IMR-90 (cell line): Measurements from ENCODE around the gene ERMN. TPM values are rescaled to one million over a fixed set of nuclear protein-coding genes. Genes with fewer than 3 reads are reported as not detected.

Source experiments
- ATAC-seq: fragments of 200-7000 bp; cut with Tn5 transposase; 2 replicates; pipeline ENCODE4 v1.9.1; 2020; ENCODE audit warnings: low read depth, mild to moderate bottlenecking, moderate library complexity
- BruUV-seq: library from RNA; stranded (reverse); fragments of 400-500 nt; replicated peaks from 2 replicates; lab custom pipeline; 2021; lab: Mats Ljungman, UMichigan
- CTCF ChIA-PET: fragments of 300-600 bp; formaldehyde crosslinking; extraction: SDS; loops from one replicate; lab custom pipeline; 2021; ENCODE audit warnings: antibody characterized with exemption; lab: Yijun Ruan, JAX
- POLR2A ChIA-PET: fragments of 300-600 bp; sonication (Branson Sonifier 250); formaldehyde crosslinking; loops from one replicate; lab custom pipeline; 2022; ENCODE audit warnings: antibody characterized with exemption; ENCODE audit not compliant: unreplicated experiment; lab: Charles Lee
- DNase-seq: peaks from one replicate; pipeline ENCODE4 v3.0.0; 2013
- H2AFZ ChIP-seq: replicated peaks from 2 replicates; pipeline ENCODE3; 2013; ENCODE audit warnings: low read length, mild to moderate bottlenecking; ENCODE audit not compliant: poor library complexity
- H2AK5ac ChIP-seq: 2 replicates; pipeline ENCODE4 v1.6.1; 2013; ENCODE audit warnings: low read depth, low read length, inconsistent platforms
- H2AK9ac ChIP-seq: replicated peaks from 2 replicates; pipeline ENCODE3; 2013; ENCODE audit warnings: mild to moderate bottlenecking, low read depth, low read length, moderate library complexity; ENCODE audit not compliant: poor library complexity
- H2BK120ac ChIP-seq: 2 replicates; pipeline ENCODE4 v1.6.1; 2013; ENCODE audit warnings: low read depth, low read length, inconsistent platforms
- H2BK15ac ChIP-seq: 3 replicates; pipeline ENCODE4 v1.6.1; 2013; ENCODE audit warnings: low read depth, low read length, inconsistent platforms
- H2BK20ac ChIP-seq: 2 replicates; pipeline ENCODE4 v1.6.1; 2013; ENCODE audit warnings: low read depth, mild to moderate bottlenecking, inconsistent platforms, low read length, moderate library complexity
- H2BK5ac ChIP-seq: 2 replicates; pipeline ENCODE4 v1.6.1; 2013; ENCODE audit warnings: mild to moderate bottlenecking, low read depth, low read length, inconsistent platforms; ENCODE audit not compliant: poor library complexity, severe bottlenecking
- H3K14ac ChIP-seq: replicated peaks from 2 replicates; pipeline ENCODE4 v1.6.1; 2013; ENCODE audit warnings: low read depth, low read length, inconsistent platforms
- H3K18ac ChIP-seq: 2 replicates; pipeline ENCODE4 v1.6.1; 2013; ENCODE audit warnings: low read depth, low read length, control low read depth
- H3K23ac ChIP-seq: 2 replicates; pipeline ENCODE4 v1.6.1; 2013; ENCODE audit warnings: low read depth, low read length, inconsistent platforms
- H3K27ac ChIP-seq: 2 replicates; pipeline ENCODE4 v1.5.1; 2013; ENCODE audit warnings: mild to moderate bottlenecking, control low read depth, low read length; ENCODE audit not compliant: insufficient read depth
- H3K27me3 ChIP-seq: 2 replicates; pipeline ENCODE4 v1.6.1; 2013; ENCODE audit warnings: low read length; ENCODE audit not compliant: control insufficient read depth, insufficient read depth
- H3K36me3 ChIP-seq: 2 replicates; pipeline ENCODE4 v1.6.1; 2013; ENCODE audit warnings: low read length, mixed read lengths; ENCODE audit not compliant: control insufficient read depth, insufficient read depth
- H3K4ac ChIP-seq: 2 replicates; pipeline ENCODE4 v1.6.1; 2013; ENCODE audit warnings: low read depth, low read length, inconsistent platforms
- H3K4me1 ChIP-seq: 2 replicates; pipeline ENCODE4 v1.6.1; 2013; ENCODE audit warnings: low read length, mixed read lengths; ENCODE audit not compliant: control insufficient read depth, insufficient read depth
- H3K4me2 ChIP-seq: 2 replicates; pipeline ENCODE4 v1.6.1; 2013; ENCODE audit warnings: low read depth, mild to moderate bottlenecking, control low read depth, low read length, moderate library complexity
- H3K4me3 ChIP-seq: 2 replicates; pipeline ENCODE4 v1.5.1; 2013; ENCODE audit warnings: low read depth, mild to moderate bottlenecking, control low read depth, low read length, moderate library complexity; ENCODE audit not compliant: insufficient read depth
- H3K56ac ChIP-seq: 2 replicates; pipeline ENCODE4 v1.6.1; 2013; ENCODE audit warnings: low read length, inconsistent platforms; ENCODE audit not compliant: insufficient read depth; ENCODE audit errors: extremely low read depth
- H3K79me1 ChIP-seq, 2 experiments: 2 replicates each; pipeline ENCODE4 v1.6.1; 2013; ENCODE audit warnings: low read length in 2 of 2, inconsistent platforms in 1 of 2, low read depth in 1 of 2
- H3K9ac ChIP-seq: 2 replicates; pipeline ENCODE4 v1.6.1; 2013; ENCODE audit warnings: low read depth, low read length, control low read depth
- H3K9me1 ChIP-seq: 2 replicates; pipeline ENCODE4 v1.6.1; 2013; ENCODE audit warnings: low read length, inconsistent platforms; ENCODE audit not compliant: insufficient read depth
- H3K9me3 ChIP-seq: 2 replicates; pipeline ENCODE4 v1.6.1; 2013; ENCODE audit warnings: low read length; ENCODE audit not compliant: control insufficient read depth, insufficient read depth
- H4K20me1 ChIP-seq: 2 replicates; pipeline ENCODE4 v1.6.1; 2013; ENCODE audit warnings: low read length, inconsistent platforms; ENCODE audit not compliant: insufficient read depth
- H4K5ac ChIP-seq: 2 replicates; pipeline ENCODE4 v1.6.1; 2013; ENCODE audit warnings: mild to moderate bottlenecking, low read depth, low read length, control low read depth
- H4K8ac ChIP-seq, 2 experiments: 2 replicates each; pipeline ENCODE4 v1.6.1; 2013; ENCODE audit warnings: low read depth in 2 of 2, low read length in 2 of 2, control low read depth in 1 of 2, inconsistent platforms in 1 of 2
- H4K91ac ChIP-seq: 2 replicates; pipeline ENCODE4 v1.6.1; 2013; ENCODE audit warnings: low read depth, low read length, inconsistent platforms; ENCODE audit not compliant: insufficient read depth
- BHLHE40 ChIP-seq: fragments of 150-350 bp; IDR thresholded peaks from 2 replicates; pipeline ENCODE4 v1.6.1; 2016; ENCODE audit warnings: mild to moderate bottlenecking, low read depth, low read length
- CEBPB ChIP-seq: IDR thresholded peaks from 2 replicates; pipeline ENCODE4 v1.6.1; 2012; ENCODE audit warnings: low read depth, low read length, improper control_type of control experiment
- CHD1 ChIP-seq: IDR thresholded peaks from 2 replicates; pipeline ENCODE4 v1.6.1; 2012; ENCODE audit warnings: low read depth, low read length, improper control_type of control experiment
- CTCF ChIP-seq: conservative IDR thresholded peaks from 2 replicates; pipeline ENCODE4 v1.5.1; 2012; ENCODE audit warnings: mild to moderate bottlenecking, low read depth, low read length, improper control_type of control experiment
- MAFK ChIP-seq: IDR thresholded peaks from 2 replicates; pipeline ENCODE4 v1.6.1; 2012; ENCODE audit warnings: low read depth, low read length, improper control_type of control experiment
- MXI1 ChIP-seq: IDR thresholded peaks from 2 replicates; pipeline ENCODE4 v1.6.1; 2012; ENCODE audit warnings: low read depth, mild to moderate bottlenecking, low read length, moderate library complexity, borderline replicate concordance
- NFE2L2 ChIP-seq: fragments of 150-350 bp; IDR thresholded peaks from 2 replicates; pipeline ENCODE4 v1.6.1; 2016; ENCODE audit warnings: low read depth, mild to moderate bottlenecking, low read length
- POLR2A ChIP-seq: IDR thresholded peaks from 2 replicates; pipeline ENCODE4 v1.6.1; 2012; ENCODE audit warnings: mild to moderate bottlenecking, low read depth, low read length
- RAD21 ChIP-seq: IDR thresholded peaks from 2 replicates; pipeline ENCODE4 v1.6.1; 2012; ENCODE audit warnings: low read length, improper control_type of control experiment
- RCOR1 ChIP-seq: IDR thresholded peaks from 2 replicates; pipeline ENCODE4 v1.6.1; 2012; ENCODE audit warnings: mild to moderate bottlenecking, low read length, improper control_type of control experiment; ENCODE audit not compliant: insufficient replicate concordance
- SMC3 ChIP-seq: fragments of 150-350 bp; IDR thresholded peaks from 2 replicates; pipeline ENCODE4 v1.6.1; 2016; ENCODE audit warnings: low read depth, mild to moderate bottlenecking, antibody characterized with exemption, low read length, moderate library complexity
- WGBS, 2 experiments: methylation state at CpG; one replicate each; pipeline versions ENCODE4 v1.1.5 to v1.1.7; 2013; ENCODE audit warnings: missing lambda C conversion rate in 2 of 2; ENCODE audit not compliant: insufficient read length in 1 of 2; ENCODE audit errors: extremely low coverage in 2 of 2; 5-methylcytosine and 5-hydroxymethylcytosine counted together
- dilution Hi-C: fragments of 300-500 bp; cut with HindIII; formaldehyde crosslinking; loops from one replicate; pipeline ENCODE4 v1.14.3; 2018; ENCODE audit warnings: low sequenced_read_pairs; ENCODE audit not compliant: unreplicated experiment
- in situ Hi-C: fragments of 300-500 bp; cut with MboI; formaldehyde crosslinking; loops from 3 replicates; pipeline ENCODE4 v1.14.3; 2019; ENCODE audit warnings: low sequenced_read_pairs, inconsistent platforms, mixed read lengths
- intact Hi-C: fragments of 100-400 bp; cut with micrococcal nuclease; formaldehyde crosslinking; loops from 2 replicates; pipeline ENCODE4 v1.10.0; 2022
- polyA plus RNA-seq, 3 experiments: library from polyadenylated mRNA; depleted of rRNA; stranded (reverse); fragments of >200 nt; gene quantifications; 2 replicates each; pipeline ENCODE4 v1.2.3, GENCODE V29; 2012; ENCODE audit warnings: low replicate concordance in 1 of 3
- total RNA-seq: library from RNA; depleted of rRNA; stranded (reverse); fragments of >200 nt; gene quantifications from 2 replicates; pipeline ENCODE4 v1.2.3, GENCODE V29; 2012
- TF ChIP-seq, protein P1 (sequence below): fragments of 150-350 bp; IDR thresholded peaks from 2 replicates; pipeline ENCODE4 v1.6.1; 2016; ENCODE audit warnings: low read depth, mild to moderate bottlenecking, low read length, moderate library complexity, borderline replicate concordance
- TF ChIP-seq, protein P2 (sequence below): fragments of 150-350 bp; IDR thresholded peaks from 2 replicates; pipeline ENCODE4 v1.6.1; 2017; ENCODE audit warnings: mild to moderate bottlenecking, antibody characterized with exemption, low read length, low read depth

The ERMN gene
- total and polyA plus RNA-seq, 2 of the 4 experiments (the other 2 are of a cell fraction): not detected

DNA sequence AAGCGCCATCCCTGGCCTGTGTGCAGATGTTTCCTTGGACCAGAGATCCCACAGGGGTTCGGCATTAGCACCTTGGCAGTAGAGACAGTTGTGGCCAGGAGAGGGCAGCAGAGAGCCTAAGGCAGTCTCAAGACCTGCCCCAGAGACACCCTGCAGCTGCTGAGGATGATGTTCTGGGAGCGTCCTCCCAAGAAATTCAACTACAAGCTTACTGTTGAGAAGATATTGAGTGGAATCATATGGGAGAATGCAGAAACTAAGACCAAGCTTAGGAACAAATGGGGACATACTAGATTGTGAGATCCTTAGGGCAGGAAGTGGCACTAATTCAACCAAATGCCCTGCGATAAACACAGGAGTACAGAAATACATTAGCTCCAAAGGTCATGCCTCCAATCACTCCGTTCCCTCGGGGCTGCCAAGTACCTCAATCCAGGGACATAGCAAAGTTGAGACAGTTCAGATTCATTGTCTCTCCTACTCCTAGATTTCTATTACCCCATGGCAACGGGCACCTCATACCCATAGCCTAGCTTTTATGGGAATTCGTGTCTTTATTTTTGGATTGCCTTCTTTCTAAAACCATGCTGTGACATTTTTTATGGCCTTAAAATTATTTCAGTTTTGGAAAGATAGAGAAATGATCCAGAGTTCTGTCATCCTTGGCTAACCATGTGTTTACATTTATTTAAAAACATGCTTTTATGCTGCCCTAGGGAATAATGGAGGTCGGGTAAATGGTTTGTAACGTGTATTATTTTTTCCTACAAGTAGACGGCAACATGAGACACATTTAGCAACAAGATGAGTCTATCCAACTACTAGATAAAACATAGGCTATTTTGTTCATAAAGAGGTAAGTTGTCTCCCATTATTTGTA is 2.2 kb upstream of the ERMN start:
- Histone ChIP-seq H3K4ac (no peak overlapping the region), H2AK5ac (no peak overlapping the region), H3K4me2 (no peak overlapping the region; the same call in 1 of the 2 replicates), H3K27ac (no peak overlapping the region), H4K8ac (no peak overlapping the region), H4K20me1 (no peaks in the 10 kb centered on the region), H3K36me3 (no peaks in the 10 kb centered on the region), H3K18ac (no peak overlapping the region), H2AFZ (peak overlapping the region; percentile 38), H3K4me3 (no peak overlapping the region), H3K9me3 (no peaks in the 10 kb centered on the region), H3K4me1 (no peaks in the 10 kb centered on the region), H2BK5ac (no peak overlapping the region), H2BK15ac (no peak overlapping the region), H2BK120ac (no peak overlapping the region), H3K23ac (no peak overlapping the region), H4K91ac (no peak overlapping the region), H3K9ac (no peak overlapping the region), H2AK9ac (no peak overlapping the region), H3K79me1 (no peaks in the 10 kb centered on the region), H3K14ac (no peak overlapping the region), H2BK20ac (no peak overlapping the region), H3K56ac (no peak overlapping the region), H3K27me3 (no peaks in the 10 kb centered on the region; the same call in 1 of the 2 replicates), H4K5ac (no peak overlapping the region), H3K9me1 (no peaks in the 10 kb centered on the region)
- no TSS peak for BruUV-seq
- WGBS, 2 experiments: 13% methylated on average over 3 of the region's 11 CpGs; no CpG with 5 or more reads in 1 of the 2 experiments
- in situ Hi-C loops (loop anchor here (25.0 kb wide), 1 partner anchor 1941 kb away; no protein-coding TSS in a partner anchor), dilution Hi-C loops (no loop called here), intact Hi-C loops (loop anchor here (1.0 to 5.0 kb wide), 2 partner anchors 264 to 682 kb away; no protein-coding TSS in a partner anchor)
- ChIA-PET POLR2A (no interaction called here), CTCF (interaction anchor here (0.6 to 1.9 kb wide), 16 partner anchors 9 to 668 kb away, joined by 3 to 21 read pairs (median 4); no protein-coding TSS in a partner anchor)
- TF ChIP-seq MXI1 (no peak), CEBPB (no peak), POLR2A (no peak), NFE2L2 (no peak), SMC3 (peak; percentile 41; the same call in 1 of the 2 replicates), CTCF (peak; percentile 78), CHD1 (no peak), BHLHE40 (no peak), MAFK (no peak), RCOR1 (no peak), RAD21 (peak; percentile 59)
- TF ChIP-seq, protein P1, sequence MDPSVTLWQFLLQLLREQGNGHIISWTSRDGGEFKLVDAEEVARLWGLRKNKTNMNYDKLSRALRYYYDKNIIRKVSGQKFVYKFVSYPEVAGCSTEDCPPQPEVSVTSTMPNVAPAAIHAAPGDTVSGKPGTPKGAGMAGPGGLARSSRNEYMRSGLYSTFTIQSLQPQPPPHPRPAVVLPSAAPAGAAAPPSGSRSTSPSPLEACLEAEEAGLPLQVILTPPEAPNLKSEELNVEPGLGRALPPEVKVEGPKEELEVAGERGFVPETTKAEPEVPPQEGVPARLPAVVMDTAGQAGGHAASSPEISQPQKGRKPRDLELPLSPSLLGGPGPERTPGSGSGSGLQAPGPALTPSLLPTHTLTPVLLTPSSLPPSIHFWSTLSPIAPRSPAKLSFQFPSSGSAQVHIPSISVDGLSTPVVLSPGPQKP: no peak
- TF ChIP-seq, protein P2, sequence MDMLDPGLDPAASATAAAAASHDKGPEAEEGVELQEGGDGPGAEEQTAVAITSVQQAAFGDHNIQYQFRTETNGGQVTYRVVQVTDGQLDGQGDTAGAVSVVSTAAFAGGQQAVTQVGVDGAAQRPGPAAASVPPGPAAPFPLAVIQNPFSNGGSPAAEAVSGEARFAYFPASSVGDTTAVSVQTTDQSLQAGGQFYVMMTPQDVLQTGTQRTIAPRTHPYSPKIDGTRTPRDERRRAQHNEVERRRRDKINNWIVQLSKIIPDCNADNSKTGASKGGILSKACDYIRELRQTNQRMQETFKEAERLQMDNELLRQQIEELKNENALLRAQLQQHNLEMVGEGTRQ: no peak
- peak; percentile 99 for ATAC-seq
- peak; percentile 74 for DNase-seq
